NCI-H2081 treated with DMSO at 0.1 percent for 48 hours (cell line): ENCODE results near the gene CD248.
"Not testable (repeated sequence)": the region's sequence is repeated elsewhere in the genome, so short reads cannot be mapped to it uniquely, and the experiment has no call there.

ENCODE experiments used
- DNase-seq: peaks from one replicate; lab custom pipeline; 2025; lab: John Stamatoyannopoulos, UW

CD248 gene

DNA sequence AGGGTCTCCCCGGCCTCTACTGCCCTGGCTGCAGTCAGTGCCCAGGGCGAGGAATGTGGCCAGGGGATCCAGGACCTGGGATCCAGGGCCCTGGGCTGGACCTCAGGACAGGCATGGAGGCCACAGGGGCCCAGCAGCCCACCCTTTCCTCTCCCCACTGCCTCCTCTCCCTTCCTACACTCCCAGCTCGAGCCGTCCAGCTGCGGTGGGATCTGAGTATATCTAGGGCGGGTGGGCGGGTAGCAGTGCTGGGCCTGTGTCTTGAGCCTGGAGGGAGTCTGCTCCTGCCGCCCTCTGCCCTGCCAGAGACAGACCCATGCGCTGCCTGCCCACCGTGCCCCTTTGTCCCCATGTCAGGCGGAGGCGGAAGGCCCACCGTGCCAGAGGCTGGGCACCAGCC is 40.2 kb downstream of the CD248 start:
- not testable (repeated sequence) for DNase-seq

DNA sequence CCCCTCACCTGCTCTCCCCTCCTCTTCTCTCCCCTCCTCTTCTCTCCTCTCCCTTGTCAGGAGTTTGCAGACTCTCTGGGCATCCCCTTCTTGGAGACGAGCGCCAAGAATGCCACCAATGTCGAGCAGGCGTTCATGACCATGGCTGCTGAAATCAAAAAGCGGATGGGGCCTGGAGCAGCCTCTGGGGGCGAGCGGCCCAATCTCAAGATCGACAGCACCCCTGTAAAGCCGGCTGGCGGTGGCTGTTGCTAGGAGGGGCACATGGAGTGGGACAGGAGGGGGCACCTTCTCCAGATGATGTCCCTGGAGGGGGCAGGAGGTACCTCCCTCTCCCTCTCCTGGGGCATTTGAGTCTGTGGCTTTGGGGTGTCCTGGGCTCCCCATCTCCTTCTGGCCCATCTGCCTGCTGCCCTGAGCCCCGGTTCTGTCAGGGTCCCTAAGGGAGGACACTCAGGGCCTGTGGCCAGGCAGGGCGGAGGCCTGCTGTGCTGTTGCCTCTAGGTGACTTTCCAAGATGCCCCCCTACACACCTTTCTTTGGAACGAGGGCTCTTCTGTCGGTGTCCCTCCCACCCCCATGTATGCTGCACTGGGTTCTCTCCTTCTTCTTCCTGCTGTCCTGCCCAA is 40.7 kb downstream of the CD248 start:
- no peak for DNase-seq

DNA sequence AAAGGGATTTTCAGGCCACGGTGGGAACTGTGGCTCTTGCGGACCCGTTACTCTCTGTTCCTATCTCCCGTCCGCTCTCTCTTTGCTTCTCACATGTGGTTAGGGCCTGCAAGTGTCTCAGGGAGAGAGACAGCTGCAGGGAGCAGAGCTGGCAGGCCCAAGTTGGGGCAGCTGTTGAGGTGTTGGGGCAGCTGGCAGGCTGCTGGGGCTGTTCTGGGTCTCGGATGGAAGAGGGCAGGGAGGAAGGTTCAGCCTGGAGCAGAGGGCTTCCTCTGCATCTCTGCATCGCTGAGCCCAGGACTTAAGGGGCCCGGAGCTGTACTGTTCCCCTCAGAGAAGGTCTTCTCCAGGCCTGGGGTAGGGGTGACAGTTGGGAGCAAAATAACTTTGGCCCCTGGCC is 41.4 kb downstream of the CD248 start:
- DNase-seq = no peak

DNA sequence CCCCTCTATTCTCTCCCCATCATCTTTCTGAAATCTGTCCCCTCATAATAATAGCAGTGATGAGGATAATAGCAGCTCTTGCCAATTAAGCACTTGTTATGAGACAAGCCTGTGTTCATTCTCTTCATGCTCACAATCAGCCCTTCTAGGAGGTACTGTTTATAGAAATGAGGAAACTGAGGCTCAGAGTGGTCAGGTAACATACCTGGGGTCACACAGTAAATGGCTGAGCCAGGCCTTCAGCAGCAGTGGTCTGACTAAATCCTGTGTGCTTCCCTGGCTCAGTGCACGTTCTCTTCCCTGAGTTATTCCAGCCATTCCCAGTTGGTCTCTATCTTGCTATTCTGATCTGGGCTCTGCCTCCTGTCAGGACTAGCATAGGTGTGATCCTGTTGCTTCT is 42.6 kb downstream of the CD248 start:
- no peak for DNase-seq

DNA sequence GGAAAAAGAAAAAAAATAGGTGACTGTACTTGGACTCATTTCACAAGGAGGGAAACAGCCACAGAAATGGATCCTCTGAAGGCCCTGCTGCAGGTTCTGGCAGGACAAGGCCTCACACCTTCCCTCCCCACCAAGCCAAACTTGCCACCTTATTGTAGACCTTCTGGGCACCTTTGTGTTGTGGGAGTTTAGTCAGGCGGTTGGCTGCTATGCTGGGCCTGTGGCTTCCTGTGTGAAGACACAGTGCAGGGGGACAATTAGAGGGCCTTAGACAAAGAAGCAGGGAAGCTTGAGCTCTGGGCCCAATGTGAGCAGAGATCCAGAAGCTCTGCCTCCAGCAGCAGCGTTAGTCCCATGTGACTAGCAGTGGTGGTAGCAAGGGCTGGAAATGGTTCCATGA is 44.2 kb downstream of the CD248 start:
- DNase-seq = no peak

DNA sequence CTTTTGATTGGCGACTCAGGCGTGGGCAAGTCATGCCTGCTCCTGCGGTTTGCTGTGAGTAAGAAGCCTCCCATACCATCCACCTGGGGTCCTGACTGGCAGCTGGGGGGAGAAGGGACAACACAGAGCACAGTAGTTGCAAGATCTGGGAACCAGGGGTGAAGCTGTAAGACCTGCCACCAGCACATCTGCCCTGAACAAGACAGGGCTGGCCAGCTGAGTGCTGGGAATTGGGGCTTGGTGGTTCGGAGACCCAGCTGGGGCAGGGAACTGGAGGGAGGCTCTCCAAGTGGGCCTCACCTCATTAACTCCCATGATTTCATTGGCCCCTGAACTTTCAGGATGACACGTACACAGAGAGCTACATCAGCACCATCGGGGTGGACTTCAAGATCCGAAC is 45.0 kb downstream of the CD248 start:
- DNase-seq = no peak

DNA sequence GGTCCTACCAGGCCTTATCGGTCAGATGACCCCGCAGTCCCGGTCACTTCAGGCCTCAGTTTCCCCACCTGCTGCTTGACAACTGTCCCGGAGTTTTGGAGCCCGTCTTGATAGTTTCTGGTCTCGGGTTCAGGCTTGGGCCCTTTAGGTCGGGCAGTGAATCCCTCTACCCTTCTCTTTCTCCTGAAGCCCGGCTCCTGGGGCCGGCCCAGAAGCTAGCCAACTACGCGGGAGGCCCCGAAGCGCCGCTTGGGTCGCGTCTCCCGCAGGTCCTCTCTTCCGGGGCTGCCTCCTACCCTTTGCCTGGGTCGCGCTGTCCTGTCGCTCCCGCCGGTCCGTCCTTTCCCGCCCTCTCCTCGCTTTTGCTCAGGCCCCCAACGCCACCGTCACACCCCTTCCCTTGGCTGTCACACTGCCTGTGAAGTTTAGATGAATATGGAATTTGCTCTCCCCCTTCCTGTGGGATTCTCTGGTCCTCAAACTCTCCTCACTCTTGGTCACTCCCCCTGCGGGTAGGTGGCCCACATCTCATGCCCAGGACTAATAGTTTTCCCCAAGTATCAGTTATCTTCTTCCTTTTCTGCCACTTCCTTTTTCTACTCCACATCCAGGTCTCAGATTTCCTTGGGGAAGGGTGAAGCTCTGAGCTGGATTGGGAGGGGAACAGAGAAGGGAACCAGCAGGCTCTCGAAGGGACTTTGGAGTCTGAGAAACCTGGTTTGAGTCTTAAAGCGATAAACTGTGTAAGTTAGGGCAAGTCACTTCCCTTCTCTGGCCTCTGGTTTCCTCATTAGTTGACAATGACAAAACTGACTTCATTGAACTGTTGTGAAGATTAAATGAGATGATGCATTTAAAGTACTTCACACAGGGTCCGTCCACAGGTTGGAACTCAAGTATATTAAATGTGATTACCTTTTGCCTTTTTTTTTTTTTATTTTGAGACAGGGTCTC is 47.6 kb downstream of the CD248 start:
- DNase-seq = no peak

- DNase-seq = peak; percentile 93
Measured at GRCh38 chr11:66268244-66268951, 48.4 kb downstream of the CD248 start, which contains the start of gene RAB1B. Gene RAB1B, plus strand, starts transcription at chr11:66268639. Its CDS starts 41 bp downstream, at chr11:66268680.

GRCh38 chr11:66267379-66268243 is 49.2 kb downstream of the CD248 start:
- DNase-seq = no peak

GRCh38 chr11:66267039-66267378 is 49.8 kb downstream of the CD248 start:
- no peak for DNase-seq

DNA sequence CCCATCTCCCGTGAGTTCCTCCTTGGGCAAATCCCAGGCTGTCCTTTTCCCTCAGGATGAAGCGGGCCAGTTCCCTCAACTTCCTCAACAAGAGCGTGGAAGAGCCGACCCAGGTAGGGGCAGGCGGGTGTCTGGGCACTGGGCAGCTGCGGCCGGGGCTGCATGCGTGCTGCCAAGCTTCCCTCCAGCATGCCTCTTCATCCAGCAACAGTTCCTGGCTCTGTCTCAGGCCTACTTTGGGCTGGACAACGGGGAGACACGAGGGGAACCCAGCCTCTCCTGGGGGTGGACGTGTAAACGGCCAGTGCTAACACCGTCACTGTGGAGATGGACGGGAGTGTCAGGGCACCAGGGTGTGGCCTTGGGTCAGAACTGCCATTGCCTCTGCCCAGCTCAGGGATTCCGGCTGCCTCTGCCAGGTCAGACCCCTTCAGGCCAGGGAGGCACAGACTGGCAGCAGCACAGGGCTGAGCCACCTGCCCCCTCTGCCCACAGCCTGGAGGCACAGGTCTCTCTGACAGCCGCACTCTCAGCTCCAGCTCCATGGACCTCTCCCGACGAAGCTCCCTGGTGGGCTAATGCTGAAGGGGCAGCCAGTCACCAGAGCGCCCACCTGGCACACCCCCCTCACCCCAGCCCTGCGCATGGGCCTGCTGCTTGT is 50.3 kb downstream of the CD248 start:
- no peak for DNase-seq

DNA sequence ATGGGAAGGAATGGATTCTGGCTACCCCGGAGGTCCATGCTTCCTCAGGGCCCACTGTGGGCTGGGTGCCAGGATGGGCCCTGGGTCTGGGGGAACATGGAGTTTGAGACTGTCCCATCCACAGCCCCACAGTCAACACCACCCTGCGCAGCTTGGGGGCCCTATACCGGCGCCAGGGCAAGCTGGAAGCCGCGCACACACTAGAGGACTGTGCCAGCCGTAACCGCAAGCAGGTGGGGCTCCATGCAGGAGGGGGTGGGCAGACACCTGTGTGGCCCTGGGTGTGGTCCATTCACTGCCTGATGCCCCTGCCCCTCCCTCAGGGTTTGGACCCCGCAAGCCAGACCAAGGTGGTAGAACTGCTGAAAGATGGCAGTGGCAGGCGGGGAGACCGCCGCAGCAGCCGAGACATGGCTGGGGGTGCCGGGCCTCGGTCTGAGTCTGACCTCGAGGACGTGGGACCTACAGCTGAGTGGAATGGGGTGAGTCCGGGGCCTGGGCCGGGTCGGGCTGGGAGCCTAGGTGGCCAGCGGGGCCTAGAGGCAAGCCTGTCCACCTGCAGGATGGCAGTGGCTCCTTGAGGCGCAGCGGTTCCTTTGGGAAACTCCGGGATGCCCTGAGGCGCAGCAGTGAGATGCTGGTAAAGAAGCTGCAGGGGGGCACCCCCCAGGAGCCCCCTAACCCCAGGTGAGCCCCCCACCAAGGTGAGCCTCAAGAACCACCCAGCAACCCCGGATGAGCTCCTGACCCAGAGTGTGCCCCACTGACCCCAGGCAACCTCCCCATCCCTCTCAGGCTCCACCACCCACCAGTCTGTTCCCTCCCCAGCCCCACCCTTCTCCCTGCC is 51.1 kb downstream of the CD248 start:
- no peak for DNase-seq

DNA sequence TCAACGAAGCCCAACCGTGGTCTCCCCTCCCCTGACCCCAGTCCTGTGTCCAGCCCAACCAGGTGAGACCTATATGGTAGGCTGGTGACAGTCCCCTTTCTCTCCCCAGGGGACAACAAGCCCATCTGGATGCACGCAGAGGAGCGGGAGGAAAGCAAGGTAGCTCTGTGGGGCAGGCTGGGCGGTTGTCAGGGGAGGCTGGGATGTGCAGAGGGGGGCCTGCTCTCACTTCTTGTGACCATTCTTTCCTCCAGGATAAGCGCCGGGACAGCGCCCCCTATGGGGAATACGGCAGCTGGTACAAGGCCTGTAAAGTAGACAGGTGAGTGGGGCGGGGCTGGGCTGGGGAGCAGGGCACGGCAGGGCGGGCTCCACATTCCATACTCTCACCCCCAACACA is 51.9 kb downstream of the CD248 start:
- DNase-seq = no peak
